ENCODE measurements around the gene POLD1.

POLD1 gene

DNA sequence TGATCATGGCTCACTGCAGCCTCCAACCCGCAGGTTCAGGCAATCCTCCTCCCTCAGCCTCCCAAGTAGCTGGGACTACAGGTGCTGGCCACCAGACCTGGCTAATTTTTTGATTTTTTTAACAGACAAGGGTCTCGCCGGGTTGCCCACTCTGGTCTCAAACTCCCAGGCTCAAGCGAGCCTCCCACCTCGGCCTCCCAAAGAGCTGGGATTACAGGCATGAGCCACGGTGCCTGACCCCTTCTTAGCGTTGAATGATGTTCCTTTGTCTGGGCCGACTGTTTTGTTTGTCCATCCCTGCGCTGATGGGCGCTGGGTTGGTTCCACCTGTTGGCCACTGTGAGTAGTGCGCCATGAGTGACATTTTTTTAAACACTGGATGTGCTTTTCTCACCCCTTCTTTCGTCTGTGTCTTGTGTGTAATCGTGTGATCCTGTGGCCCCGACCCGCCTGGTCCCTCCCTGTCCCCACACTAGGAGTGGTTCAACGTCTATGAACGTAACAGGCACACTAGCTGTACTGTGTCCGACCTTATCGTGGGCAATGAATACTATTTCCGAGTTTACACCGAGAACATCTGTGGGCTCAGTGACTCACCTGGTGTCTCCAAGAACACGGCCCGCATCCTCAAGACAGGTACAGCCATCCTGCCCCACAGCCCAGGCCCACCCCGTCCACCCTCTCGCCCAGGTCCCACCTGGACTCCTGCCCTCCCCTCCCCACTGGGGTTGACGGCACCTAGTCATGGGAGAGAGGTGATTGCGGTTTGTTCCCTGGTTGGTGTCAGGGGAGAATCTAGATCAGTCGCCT lies 77.1 kb downstream of the POLD1 start:
- TF ChIP-seq, protein P1, sequence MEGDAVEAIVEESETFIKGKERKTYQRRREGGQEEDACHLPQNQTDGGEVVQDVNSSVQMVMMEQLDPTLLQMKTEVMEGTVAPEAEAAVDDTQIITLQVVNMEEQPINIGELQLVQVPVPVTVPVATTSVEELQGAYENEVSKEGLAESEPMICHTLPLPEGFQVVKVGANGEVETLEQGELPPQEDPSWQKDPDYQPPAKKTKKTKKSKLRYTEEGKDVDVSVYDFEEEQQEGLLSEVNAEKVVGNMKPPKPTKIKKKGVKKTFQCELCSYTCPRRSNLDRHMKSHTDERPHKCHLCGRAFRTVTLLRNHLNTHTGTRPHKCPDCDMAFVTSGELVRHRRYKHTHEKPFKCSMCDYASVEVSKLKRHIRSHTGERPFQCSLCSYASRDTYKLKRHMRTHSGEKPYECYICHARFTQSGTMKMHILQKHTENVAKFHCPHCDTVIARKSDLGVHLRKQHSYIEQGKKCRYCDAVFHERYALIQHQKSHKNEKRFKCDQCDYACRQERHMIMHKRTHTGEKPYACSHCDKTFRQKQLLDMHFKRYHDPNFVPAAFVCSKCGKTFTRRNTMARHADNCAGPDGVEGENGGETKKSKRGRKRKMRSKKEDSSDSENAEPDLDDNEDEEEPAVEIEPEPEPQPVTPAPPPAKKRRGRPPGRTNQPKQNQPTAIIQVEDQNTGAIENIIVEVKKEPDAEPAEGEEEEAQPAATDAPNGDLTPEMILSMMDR (IDR thresholded peaks at IDR 0.05), result peak; percentile 33
- Histone ChIP-seq H3K27me3 (peaks cover 53% of the 10 kb centered on the region), H3K27ac (no peak overlapping the region), H3K36me3 (no peaks in the 10 kb centered on the region), H3K9me3 (no peaks in the 10 kb centered on the region), H3K4me1 (ENCODE audit: control insufficient read depth in 1 of 2, insufficient read depth in 1 of 2, low read depth in 1 of 2, low read length in 1 of 2) (no peaks in the 10 kb centered on the region), H3K4me3 (ENCODE audit: low read depth in 1 of 2, low read length in 1 of 2) (no peak overlapping the region)

DNA sequence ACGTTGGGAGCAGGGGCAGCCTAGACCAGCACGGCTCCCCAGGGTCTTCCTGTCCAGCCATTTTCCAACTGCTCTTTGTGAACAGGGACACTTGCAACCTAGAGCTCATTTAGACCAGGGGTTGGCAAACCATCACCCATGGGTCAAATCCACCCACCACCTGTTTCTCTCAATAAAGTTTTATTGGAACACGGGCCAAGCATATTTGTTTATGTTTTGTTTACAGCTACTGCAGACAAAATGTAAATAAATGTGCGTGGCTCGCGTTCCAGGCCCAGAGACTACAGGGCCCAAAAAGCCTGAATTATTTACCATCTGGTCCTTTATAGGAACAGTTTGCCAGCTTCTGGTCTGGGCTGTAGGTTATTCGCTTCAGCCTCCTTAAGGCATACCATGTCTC lies 78.8 kb downstream of the POLD1 start:
- no peak overlapping the region for H3K27ac ChIP-seq
- no peaks in the 10 kb centered on the region for H3K36me3 ChIP-seq
- H3K4me3 ChIP-seq (ENCODE audit: low read depth in 1 of 2, low read length in 1 of 2), result no peak overlapping the region
- no peaks in the 10 kb centered on the region for H3K4me1 ChIP-seq (ENCODE audit: control insufficient read depth in 1 of 2, insufficient read depth in 1 of 2, low read depth in 1 of 2, low read length in 1 of 2)
- peaks cover 40% of the 10 kb centered on the region for H3K27me3 ChIP-seq
- TF ChIP-seq, protein P1 (IDR thresholded peaks at IDR 0.05), result no peak
- no peaks in the 10 kb centered on the region for H3K9me3 ChIP-seq

- Histone ChIP-seq H3K4me3 (ENCODE audit: low read depth in 1 of 2, low read length in 1 of 2) (no peak overlapping the region), H3K27me3 (peaks cover 26% of the 10 kb centered on the region), H3K9me3 (no peaks in the 10 kb centered on the region), H3K27ac (no peak overlapping the region), H3K36me3 (no peaks in the 10 kb centered on the region), H3K4me1 (ENCODE audit: control insufficient read depth in 1 of 2, insufficient read depth in 1 of 2, low read depth in 1 of 2, low read length in 1 of 2) (no peaks in the 10 kb centered on the region)
- TF ChIP-seq, protein P1 (IDR thresholded peaks at IDR 0.05), result no peak
These were observed 80.2 kb downstream of the POLD1 start for GRCh38 chr19:50464348-50464747.

DNA sequence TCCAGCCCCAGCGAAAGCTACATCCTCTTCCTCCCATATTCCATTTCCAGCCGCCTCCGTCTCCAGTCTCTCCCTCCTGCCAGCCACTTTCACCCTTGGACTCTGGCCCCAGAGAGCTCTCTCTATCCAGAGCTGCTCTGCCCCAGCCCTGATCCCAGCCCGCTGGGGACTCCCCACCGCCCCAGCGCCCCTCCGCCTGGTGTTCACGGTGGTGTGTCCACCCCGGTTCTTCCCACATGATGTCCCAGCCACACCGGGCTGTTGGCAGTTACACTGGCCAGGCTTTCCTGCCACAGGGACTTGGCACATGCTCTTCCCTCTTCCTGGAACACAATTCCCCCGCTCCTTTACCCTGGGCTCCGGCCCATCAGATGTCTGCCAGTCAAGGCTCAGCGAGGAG lies 80.9 kb downstream of the POLD1 start:
- Histone ChIP-seq H3K27me3 (peaks cover 20% of the 10 kb centered on the region), H3K27ac (no peak overlapping the region), H3K4me3 (ENCODE audit: low read depth in 1 of 2, low read length in 1 of 2) (no peak overlapping the region), H3K4me1 (ENCODE audit: control insufficient read depth in 1 of 2, insufficient read depth in 1 of 2, low read depth in 1 of 2, low read length in 1 of 2) (no peaks in the 10 kb centered on the region), H3K9me3 (no peaks in the 10 kb centered on the region), H3K36me3 (no peaks in the 10 kb centered on the region)
- TF ChIP-seq, protein P1 (IDR thresholded peaks at IDR 0.05), result no peak

GRCh38 chr19:50465986-50466705 lies 82.0 kb downstream of the POLD1 start:
- H3K27ac ChIP-seq, result no peak overlapping the region
- H3K4me3 ChIP-seq (ENCODE audit: low read depth in 1 of 2, low read length in 1 of 2), result no peak overlapping the region
- H3K9me3 ChIP-seq, result no peaks in the 10 kb centered on the region
- H3K4me1 ChIP-seq (ENCODE audit: control insufficient read depth in 1 of 2, insufficient read depth in 1 of 2, low read depth in 1 of 2, low read length in 1 of 2), result no peaks in the 10 kb centered on the region
- TF ChIP-seq, protein P1 (IDR thresholded peaks at IDR 0.05), result no peak
- H3K36me3 ChIP-seq, result no peaks in the 10 kb centered on the region
- H3K27me3 ChIP-seq, result peaks cover 8% of the 10 kb centered on the region

All from neutrophil (primary cell).